Esophagus (tissue), 2 donors: Measurements from ENCODE around the gene AGAP1. TPM values are rescaled to one million over a fixed set of nuclear protein-coding genes. Genes with fewer than 3 reads are reported as not detected.

Experiments used
- H3K27ac ChIP-seq, 2 donors: one replicate each; pipeline ENCODE4 v1.5.1; 2013; ENCODE audit warnings: low read depth in 2 of 2, mild to moderate bottlenecking in 2 of 2, inconsistent platforms in 1 of 2, low read length in 1 of 2, moderate library complexity in 1 of 2
- H3K27me3 ChIP-seq, 2 donors: one replicate each; pipeline ENCODE4 v1.6.1; 2013; ENCODE audit warnings: low read length in 2 of 2, control low read depth in 1 of 2, mild to moderate bottlenecking in 1 of 2; ENCODE audit not compliant: insufficient read depth in 2 of 2, control insufficient read depth in 1 of 2
- H3K36me3 ChIP-seq, 2 donors: one replicate each; pipeline ENCODE4 v1.6.1; 2013; ENCODE audit warnings: low read length in 1 of 2; ENCODE audit not compliant: control insufficient read depth in 2 of 2, insufficient read depth in 2 of 2
- H3K4me1 ChIP-seq, 2 donors: one replicate each; pipeline ENCODE4 v1.6.1; 2013; ENCODE audit warnings: low read length in 1 of 2; ENCODE audit not compliant: control insufficient read depth in 2 of 2, insufficient read depth in 2 of 2
- H3K4me3 ChIP-seq, 2 donors: one replicate each; pipeline ENCODE4 v1.5.1; 2013; ENCODE audit warnings: low read length in 2 of 2, mild to moderate bottlenecking in 2 of 2, low read depth in 1 of 2, moderate library complexity in 1 of 2
- H3K9me3 ChIP-seq, 2 donors: one replicate each; pipeline ENCODE4 v1.6.1; 2013; ENCODE audit warnings: mild to moderate bottlenecking in 2 of 2, low read depth in 1 of 2, low read length in 1 of 2, moderate library complexity in 1 of 2; ENCODE audit not compliant: control insufficient read depth in 2 of 2, insufficient read depth in 1 of 2
- WGBS, 2 donors: extraction: QIAGEN DNeasy Blood & Tissue Kit; methylation state at CpG; one replicate each; pipeline ENCODE4 v1.1.7; 2013; 5-methylcytosine and 5-hydroxymethylcytosine counted together
- polyA plus RNA-seq, 2 donors: library from polyadenylated mRNA; stranded (reverse); fragments of 200-250 nt; gene quantifications; one replicate each; pipeline ENCODE4 v1.2.3, GENCODE V29; 2013
- donor health status: healthy with polysubstance abuse.
- donor health status: Bipolar disorder and iron deficiency.

Gene AGAP1
- polyA plus RNA-seq, 2 donors = 4.9 TPM

GRCh38 chr2:236033462-236033861, 539.6 kb downstream of the AGAP1 start:
- Histone ChIP-seq H3K27ac (no peak overlapping the region), H3K36me3 (peaks cover 0 to 5% of the 10 kb centered on the region in 2 donors), H3K9me3 (peaks cover 0 to 4% of the 10 kb centered on the region in 2 donors), H3K4me3 (no peak overlapping the region), H3K4me1 (peaks cover 0 to 2% of the 10 kb centered on the region in 2 donors), H3K27me3 (no peaks in the 10 kb centered on the region)
- WGBS, 2 donors = 83 to 86% methylated on average over 7 of the region's 7 CpGs

- H3K4me3 ChIP-seq = no peak overlapping the region
- H3K9me3 ChIP-seq = peaks cover 0 to 4% of the 10 kb centered on the region in 2 donors
- peaks cover 0 to 5% of the 10 kb centered on the region in 2 donors for H3K36me3 ChIP-seq
- no peak overlapping the region for H3K27ac ChIP-seq
- peaks cover 0 to 2% of the 10 kb centered on the region in 2 donors for H3K4me1 ChIP-seq
- 82 to 83% methylated on average over 8 of the region's 8 CpGs for WGBS, 2 donors
- H3K27me3 ChIP-seq = no peaks in the 10 kb centered on the region
These were observed 541.1 kb downstream of the AGAP1 start for GRCh38 chr2:236034974-236035373.

- no peak overlapping the region for H3K27ac ChIP-seq
- peaks cover 2 to 5% of the 10 kb centered on the region in 2 donors for H3K4me1 ChIP-seq
- 91 to 93% methylated on average over 16 of the region's 16 CpGs for WGBS, 2 donors
- H3K9me3 ChIP-seq = peaks cover 0 to 3% of the 10 kb centered on the region in 2 donors
- H3K36me3 ChIP-seq = peaks cover 0 to 9% of the 10 kb centered on the region in 2 donors
- no peak overlapping the region for H3K4me3 ChIP-seq
- no peaks in the 10 kb centered on the region for H3K27me3 ChIP-seq
These were observed 542.2 kb downstream of the AGAP1 start for GRCh38 chr2:236036045-236036444.

GRCh38 chr2:236038096-236038495, 544.3 kb downstream of the AGAP1 start:
- 85 to 87% methylated on average over 7 of the region's 7 CpGs for WGBS, 2 donors
- H3K36me3 ChIP-seq = peaks cover 0 to 14% of the 10 kb centered on the region in 2 donors
- peaks cover 5 to 7% of the 10 kb centered on the region in 2 donors for H3K4me1 ChIP-seq
- H3K9me3 ChIP-seq = peaks cover 0 to 3% of the 10 kb centered on the region in 2 donors
- H3K4me3 ChIP-seq = no peak overlapping the region
- no peaks in the 10 kb centered on the region for H3K27me3 ChIP-seq
- H3K27ac ChIP-seq = no peak overlapping the region

- Histone ChIP-seq H3K9me3 (no peaks in the 10 kb centered on the region), H3K27me3 (no peaks in the 10 kb centered on the region), H3K4me1 (peaks cover 5 to 11% of the 10 kb centered on the region in 2 donors), H3K36me3 (peaks cover 0 to 14% of the 10 kb centered on the region in 2 donors), H3K27ac (no peak overlapping the region), H3K4me3 (no peak overlapping the region)
- 58 to 71% methylated on average over 21 of the region's 21 CpGs for WGBS, 2 donors
These were observed 546.9 kb downstream of the AGAP1 start for GRCh38 chr2:236040600-236041328.

GRCh38 chr2:236041616-236042015, 547.8 kb downstream of the AGAP1 start:
- H3K27ac ChIP-seq = no peak overlapping the region
- no peak overlapping the region for H3K4me3 ChIP-seq
- 83 to 87% methylated on average over 8 of the region's 8 CpGs for WGBS, 2 donors
- no peaks in the 10 kb centered on the region for H3K9me3 ChIP-seq
- H3K36me3 ChIP-seq = peaks cover 0 to 14% of the 10 kb centered on the region in 2 donors
- peaks cover 5 to 12% of the 10 kb centered on the region in 2 donors for H3K4me1 ChIP-seq
- no peaks in the 10 kb centered on the region for H3K27me3 ChIP-seq

- peaks cover 0 to 14% of the 10 kb centered on the region in 2 donors for H3K36me3 ChIP-seq
- 90 to 92% methylated on average over 6 of the region's 6 CpGs for WGBS, 2 donors
These were observed 548.2 kb downstream of the AGAP1 start for GRCh38 chr2:236042087-236042486.

GRCh38 chr2:236044191-236044590, 550.3 kb downstream of the AGAP1 start:
- 87 to 89% methylated on average over 6 of the region's 6 CpGs for WGBS, 2 donors
- Histone ChIP-seq H3K4me1 (peaks cover 5 to 15% of the 10 kb centered on the region in 2 donors), H3K27me3 (no peaks in the 10 kb centered on the region), H3K9me3 (no peaks in the 10 kb centered on the region), H3K4me3 (no peak overlapping the region), H3K36me3 (peaks cover 2 to 9% of the 10 kb centered on the region in 2 donors), H3K27ac (no peak overlapping the region)

More at GRCh38 chr2:236042087-236042486, 548.2 kb downstream of the AGAP1 start:
- H3K27me3 ChIP-seq = no peaks in the 10 kb centered on the region
- no peak overlapping the region for H3K4me3 ChIP-seq
- H3K27ac ChIP-seq = no peak overlapping the region
- H3K9me3 ChIP-seq = no peaks in the 10 kb centered on the region
- peaks cover 5 to 13% of the 10 kb centered on the region in 2 donors for H3K4me1 ChIP-seq

GRCh38 chr2:236045251-236046235, 551.7 kb downstream of the AGAP1 start:
- Histone ChIP-seq H3K36me3 (peaks cover 2 to 8% of the 10 kb centered on the region in 2 donors), H3K4me1 (peaks cover 4 to 15% of the 10 kb centered on the region in 2 donors), H3K27me3 (no peaks in the 10 kb centered on the region), H3K27ac (no peak overlapping the region), H3K9me3 (no peaks in the 10 kb centered on the region), H3K4me3 (no peak overlapping the region)
- 73 to 77% methylated on average over 26 of the region's 26 CpGs for WGBS, 2 donors
